HT-29 (cell line): Measurements from ENCODE around the gene TLE3. TPM values are rescaled to one million over a fixed set of nuclear protein-coding genes. Genes with fewer than 3 reads are reported as not detected.

Source experiments
- DNase-seq: peaks from one replicate; pipeline ENCODE4 v3.0.0-alpha.2; 2015; ENCODE audit warnings: low spot score
- total RNA-seq: library from RNA; depleted of rRNA; stranded (reverse); fragments of >200 nt; shearing (Covaris generic); gene quantifications from 2 replicates; pipeline ENCODE4 v1.2.3, GENCODE V29; 2014

Gene TLE3
- total RNA-seq, 1 experiment from 2014 or later = 77.6 TPM

DNA sequence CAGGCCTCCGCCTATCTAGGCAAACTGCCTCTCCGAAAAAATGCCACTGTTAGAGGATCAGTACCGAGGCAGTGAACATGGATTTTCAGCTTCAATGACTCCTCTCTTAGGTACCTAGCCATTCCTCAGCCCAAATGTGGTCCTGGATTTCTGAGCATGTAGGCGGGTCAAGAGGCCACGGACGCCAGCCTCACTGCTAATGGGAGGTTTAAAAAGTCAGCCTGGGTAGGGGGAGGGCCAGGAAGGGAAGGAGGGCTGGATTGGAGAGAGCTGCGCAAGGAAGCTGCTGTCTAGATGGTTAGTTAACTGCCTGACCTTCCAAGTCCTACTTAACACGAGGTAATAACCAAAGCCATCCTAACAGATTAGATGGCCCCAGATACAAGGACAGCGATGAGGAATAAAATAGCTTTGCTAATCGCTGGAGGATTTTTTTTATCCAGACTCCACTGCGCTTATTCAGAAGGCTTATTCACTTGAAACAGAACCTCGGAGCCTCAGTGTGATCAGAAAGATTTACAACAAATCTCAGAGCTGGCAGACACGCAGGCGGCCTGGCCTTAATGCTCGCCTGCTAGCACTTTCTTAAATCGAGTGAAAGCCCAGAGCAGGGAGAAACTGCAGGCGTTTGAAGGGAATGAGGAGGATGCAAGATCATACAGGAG is 34.3 kb downstream of the TLE3 start:
- DNase-seq = no peak

DNA sequence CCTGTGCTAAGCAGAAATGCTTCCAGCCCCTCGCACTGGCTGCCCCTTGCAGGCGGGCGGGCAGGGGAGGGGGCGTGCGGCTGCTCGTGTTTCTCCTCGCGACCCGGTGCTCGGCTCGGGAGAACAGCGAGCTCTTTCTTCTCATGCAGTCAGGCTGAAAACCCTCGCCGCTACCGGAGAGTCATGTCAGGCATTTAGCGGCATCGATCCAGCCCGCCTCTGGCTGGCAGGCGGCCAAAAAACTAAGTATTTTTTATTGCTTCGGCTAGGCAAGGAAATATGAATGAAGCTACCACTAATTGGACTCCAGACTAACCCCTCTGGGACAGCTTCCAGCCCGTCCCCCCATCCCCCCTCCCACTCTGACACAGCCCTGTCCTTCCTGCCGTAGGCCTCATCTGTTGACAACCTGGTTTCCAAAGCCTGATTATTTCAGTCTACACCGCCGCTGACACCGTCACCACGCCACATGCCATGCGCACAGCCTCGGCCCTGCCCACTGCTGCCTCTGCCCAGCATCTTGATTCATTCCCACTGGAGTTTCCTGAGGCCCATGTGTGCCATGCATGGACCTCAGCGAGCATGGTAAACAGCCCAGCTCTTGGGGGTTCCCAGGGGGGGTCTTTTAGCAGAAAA is 35.3 kb downstream of the TLE3 start:
- peak; percentile 96 for DNase-seq

DNA sequence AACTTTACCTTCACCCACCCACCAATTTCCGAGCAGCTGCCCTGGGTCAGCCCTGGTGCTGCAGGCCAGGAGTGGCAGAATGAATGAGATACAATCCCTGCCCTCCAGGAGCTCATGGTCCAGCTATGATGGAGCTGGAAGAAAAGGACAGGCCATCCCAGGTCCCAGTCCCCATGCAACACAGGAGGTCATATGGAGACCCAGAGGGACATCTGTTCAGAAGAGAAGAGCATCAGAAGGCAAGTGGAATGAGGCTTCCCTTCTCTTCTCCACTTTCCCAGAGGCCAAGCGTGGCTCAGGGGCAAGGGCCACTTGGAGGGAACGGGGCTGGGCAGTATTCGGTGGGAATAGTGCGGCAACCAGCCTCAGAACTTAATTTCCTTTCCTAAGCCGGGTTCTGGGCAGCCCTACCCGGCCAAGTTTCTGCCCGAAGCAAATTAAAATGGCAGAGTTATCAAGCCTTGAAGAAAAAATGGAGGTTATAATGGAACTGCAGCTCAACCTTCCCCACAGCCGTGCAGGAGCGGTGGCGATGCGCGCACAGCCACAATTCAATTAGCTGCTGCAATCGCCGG is 35.9 kb downstream of the TLE3 start:
- no peak for DNase-seq

DNA sequence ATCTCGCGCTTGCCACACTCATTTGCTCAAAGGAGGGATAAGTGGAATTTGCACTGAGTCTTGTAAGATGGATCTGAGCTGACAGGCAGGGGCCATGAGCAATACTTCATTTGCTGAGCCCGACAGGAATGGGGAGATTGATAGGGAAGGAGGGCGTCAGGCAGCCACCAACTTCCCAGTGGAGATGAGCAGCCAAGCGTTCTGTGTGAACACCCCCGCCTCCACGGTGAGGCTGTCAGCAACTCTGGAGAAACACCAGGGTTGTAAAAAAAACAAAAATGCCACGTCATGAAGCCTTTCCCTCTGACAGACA is 36.8 kb downstream of the TLE3 start:
- no peak for DNase-seq

DNA sequence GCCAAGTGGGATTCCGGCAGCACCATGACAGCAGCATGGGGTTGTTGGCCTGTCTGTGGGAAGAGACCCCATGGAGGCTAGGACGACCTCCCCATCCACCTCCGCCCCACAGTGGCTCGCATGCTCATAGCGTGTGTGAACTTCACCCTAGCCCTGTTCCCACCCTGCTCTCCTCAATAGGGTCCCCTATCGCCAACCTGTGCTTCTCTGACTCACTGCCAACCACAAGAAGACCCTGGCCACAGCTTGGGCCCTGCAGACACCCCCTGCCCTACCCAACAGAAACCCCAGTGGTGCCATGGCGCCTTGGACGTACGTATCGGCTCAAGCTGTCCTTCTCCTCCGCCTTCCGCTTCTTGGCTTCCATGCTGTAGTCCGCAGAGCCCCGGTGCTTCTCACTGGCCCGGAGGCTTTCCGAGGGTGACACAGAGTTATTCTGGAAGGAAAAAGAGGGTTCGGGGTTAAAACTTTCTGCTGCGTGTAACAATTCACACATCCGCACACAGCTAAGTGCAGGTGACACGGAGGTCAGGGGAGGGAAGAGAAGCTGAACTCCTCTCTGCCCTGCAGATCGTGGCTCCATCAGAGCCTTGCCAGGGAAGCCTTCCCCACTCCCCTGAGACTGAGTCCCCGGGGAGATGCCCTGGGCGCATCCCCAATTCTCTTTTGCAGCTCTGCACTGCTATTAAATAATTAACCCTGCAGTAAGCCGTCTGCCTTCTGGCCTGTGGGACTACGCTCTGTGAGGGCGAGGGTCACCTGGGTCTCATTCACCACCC is 37.3 kb downstream of the TLE3 start:
- DNase-seq = no peak

DNA sequence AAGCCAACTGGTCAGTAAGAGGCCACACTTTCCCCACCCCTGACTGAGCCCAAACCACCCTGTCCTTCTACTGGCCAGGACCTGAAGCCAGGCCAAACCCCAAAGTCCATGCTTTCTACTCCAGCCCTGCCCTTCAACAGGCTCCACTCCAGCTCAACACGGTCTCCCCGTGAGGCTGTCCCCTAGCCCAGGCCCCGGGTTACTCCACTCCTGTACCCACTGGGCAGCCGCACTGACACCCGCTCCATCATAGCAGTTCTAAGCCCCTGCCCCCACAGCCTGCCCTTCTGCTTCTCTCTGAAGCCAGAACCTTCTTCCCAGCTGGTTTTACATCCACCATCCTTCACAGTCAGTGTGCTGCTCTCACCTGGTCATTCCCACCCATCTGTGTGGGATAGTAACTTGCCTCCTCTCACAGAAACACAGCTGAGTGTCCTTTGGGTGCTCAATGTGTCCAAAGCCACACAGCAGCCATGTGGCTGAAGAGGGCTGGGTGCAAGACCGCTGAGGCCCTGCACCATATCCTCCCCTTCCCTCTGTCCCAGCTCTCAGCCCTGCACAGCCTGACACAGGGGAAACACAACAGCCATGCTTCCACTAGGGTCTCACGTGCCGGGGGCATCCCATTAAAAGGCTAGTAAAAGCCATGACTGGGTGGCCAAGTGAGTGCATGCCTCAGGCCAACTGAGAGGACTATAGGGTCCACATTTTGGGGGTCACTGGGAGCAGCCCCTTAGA is 38.1 kb downstream of the TLE3 start:
- no peak for DNase-seq

DNA sequence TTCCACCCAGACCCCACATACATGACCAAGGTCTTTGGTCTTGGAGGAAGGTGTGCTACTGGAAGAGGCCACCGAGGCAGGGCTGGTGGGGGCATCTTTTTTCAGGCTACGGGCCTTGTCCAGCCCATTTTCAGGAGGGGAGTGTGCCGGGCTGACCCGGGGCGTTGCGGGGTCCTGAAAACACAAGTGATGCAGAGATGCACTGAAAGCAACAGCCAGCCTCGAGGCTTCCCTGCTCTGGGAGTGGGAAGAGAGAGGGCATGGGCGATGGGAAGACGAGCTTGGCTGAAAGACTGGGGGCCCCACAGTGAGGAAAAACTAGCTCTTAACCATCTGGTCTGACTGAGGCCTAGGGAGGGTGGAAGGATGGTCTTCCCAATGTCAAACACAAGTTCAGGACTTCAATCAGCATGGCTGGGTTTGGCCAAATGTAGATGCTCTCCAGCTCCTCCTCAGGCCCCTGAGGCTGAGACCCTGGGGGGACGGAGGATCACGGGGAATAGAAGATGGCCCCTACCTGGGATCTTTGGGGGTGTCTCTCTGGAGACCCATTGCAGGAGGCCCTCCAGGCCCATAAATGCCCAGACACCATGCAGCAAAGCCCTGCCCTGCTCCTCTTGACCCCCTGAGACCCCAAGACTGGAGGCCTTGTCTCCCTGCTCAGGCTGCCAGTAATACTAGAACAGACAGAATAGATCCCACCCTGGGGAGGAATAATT is 38.9 kb downstream of the TLE3 start:
- no peak for DNase-seq

DNA sequence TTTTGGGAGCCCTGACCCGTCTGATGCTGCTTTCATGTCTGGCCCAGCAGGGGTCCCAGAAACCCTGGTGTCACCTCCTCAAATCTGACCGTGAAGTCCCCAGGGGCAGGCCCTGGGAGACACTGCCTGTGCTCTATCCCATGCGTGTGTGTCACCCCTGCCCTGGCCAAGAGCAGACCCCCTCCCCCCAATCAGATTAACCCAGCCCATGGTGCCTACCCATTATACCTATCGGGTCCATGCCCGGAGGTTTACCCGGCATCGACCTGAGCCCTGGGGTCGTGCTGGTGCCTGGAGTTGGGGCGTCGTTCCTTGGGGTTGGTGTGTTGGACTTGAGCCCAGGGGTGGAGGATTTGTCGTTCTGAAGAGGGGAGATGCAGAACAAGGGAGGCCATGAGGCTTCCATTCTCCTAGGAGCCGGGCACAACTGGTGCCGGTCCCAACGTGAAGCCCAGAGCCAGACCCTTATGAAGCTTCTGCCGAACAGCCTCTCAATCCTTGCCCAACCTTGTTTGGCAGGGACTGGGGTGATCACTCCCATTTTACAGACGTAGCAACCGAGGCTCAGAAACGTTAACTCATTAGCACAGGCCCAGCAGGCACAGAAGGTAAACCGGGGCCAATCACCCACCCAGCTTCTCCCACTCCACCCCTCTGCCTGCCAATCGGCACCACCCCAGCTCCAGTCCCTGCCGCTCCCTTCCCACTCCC is 39.6 kb downstream of the TLE3 start:
- no peak for DNase-seq

DNA sequence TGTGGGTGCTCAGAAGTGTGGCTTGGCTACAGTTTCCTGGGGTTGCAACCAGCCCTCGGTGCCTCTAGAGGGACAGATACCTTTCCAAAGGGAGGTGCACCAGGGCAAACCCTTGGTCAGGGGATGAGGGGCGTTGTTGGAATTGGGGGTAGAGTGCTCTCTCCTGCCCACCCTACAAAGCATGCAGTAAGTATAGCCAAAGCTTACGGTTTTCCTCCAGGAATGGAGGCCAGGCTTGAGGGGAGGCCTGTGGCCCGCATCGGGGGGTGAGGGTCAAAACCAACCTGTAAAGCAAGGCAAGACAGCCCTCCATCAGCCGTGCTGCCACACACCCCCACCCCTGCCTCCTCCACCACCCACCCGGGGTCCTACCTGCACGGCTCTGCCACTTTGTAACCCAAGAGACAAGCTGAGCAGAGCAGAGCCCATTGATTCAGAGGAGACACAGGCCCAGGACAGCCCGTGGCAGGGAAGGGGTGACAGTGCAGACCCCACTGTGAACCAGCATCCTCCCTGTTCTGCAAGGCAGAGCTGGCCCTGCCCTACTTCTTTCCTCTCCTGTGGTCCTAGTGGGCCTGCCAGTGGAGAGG is 41.5 kb downstream of the TLE3 start:
- DNase-seq = no peak

DNA sequence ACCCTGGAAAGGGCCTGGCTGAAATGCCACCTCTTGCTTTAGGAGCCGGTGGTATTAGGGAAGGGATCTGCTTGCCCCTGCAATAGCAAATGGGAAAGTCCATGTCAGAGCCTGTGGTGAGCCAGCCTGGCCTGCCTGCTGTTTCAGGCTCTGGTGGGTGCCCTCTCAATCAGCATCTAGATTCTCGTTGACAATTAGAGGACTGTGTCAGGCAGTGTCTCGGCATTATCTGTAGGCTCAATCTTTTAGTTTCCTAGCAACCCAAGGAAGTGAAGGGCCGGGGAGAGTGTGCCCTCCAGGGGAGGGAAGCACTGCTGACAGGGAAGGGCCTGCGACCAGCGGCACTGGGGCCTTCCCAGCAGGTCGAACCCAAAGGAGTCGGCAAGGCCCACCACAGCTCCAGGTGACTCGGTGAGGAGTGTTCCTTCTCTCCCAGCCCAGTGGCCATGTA is 42.1 kb downstream of the TLE3 start:
- peak; percentile 34 for DNase-seq

DNA sequence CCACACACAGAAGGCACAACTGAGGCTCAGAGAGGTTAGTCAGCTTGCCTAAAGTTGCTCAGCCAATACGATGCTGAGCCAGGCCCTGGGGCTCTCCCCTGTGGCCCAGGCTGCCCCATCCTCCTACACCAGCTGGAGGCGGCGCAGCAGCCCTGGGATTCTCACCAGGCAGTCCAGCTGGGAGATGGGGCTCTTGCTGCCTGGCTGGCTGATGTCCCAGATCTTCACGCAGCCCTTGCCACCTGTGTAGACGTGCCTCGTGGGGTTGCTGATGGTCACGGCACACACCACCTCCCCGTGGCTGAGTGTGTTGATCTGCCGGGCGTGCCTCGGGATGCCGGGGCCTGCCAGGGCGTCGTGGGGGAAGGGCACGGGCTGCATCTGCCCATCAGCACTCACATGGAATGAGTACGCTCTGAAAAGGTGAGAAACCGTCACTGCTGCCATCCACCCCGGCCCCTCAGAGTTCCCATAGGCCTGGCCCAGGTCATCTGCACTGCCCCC is 42.8 kb downstream of the TLE3 start:
- no peak for DNase-seq

DNA sequence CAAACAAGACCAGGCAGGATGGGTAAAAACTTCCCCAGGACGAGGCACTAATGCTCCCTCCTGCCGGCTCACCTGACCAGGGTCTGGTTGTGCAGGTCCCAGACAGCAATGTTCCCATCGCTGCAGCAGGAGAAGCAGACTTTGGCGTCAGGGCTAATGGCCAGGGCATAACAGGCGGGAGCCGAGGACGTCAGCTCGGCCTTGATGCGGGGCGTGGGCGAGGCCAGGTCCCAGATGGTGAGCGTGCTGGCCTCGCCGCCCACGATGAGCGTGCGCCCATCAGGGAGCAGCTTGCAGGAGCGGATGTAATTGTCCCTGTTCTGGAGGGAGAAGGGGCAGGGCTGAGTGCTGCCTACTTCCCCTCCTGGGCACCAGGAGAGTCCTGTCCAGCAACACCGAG is 43.4 kb downstream of the TLE3 start:
- DNase-seq = no peak

DNA sequence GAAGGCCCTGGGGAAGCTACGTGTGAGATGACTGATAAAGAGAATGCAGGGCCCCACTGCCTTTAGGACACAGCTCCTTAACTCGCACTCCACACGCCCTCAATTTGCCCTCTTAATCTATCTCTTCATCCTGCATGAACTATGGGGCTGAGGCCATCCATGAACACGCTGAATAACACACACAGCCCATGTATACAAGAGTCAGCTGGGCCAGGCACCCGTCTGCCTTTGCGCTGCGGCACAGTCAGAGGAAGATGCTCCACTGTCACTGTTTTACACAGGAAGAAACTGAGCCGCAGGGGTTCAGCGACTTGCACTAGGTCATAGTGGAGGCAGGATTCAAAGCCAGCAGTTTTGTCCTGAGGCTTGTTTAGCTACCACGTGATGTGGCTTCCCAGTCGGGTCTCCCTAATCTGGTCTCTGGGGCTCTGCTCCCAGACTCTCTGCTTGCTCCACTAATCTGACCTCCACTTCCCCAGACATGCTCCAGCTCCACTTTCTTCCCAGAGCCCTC is 43.9 kb downstream of the TLE3 start:
- DNase-seq = no peak

DNA sequence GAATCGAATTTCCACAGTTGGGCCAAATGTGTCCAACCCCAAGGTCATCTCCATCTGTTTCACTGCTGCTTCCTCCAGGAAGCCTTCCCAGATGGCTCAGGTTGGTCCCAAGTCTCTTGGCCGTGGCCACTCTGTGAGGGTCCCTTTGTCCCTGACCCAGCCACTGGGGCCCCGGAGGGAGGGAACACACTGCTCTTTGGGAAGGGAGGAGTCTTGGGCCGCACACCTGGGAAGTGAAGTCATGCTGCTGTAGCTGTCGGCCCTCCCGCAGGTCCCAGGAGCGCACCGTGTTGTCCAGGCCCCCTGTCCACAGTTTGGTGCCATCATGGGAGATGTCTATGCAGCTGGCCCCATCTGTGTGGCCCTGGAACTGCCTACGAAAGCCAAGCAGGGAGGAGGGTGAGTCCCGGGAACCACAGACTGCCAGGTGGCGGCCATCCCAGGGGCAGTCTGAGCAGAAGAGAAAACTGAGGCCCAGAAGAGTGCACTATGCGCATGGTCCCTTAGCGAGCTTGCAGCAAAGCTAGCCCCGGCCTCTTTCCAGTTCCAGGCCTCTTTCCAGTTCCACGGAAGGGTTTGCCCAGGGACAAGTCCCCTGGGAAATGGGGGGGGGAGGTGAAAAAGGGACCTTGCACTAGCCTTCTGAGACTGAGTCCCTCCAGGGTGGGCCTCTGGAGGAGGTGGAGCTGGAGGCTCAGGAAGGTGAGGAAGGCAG is 44.6 kb downstream of the TLE3 start:
- no peak for DNase-seq

DNA sequence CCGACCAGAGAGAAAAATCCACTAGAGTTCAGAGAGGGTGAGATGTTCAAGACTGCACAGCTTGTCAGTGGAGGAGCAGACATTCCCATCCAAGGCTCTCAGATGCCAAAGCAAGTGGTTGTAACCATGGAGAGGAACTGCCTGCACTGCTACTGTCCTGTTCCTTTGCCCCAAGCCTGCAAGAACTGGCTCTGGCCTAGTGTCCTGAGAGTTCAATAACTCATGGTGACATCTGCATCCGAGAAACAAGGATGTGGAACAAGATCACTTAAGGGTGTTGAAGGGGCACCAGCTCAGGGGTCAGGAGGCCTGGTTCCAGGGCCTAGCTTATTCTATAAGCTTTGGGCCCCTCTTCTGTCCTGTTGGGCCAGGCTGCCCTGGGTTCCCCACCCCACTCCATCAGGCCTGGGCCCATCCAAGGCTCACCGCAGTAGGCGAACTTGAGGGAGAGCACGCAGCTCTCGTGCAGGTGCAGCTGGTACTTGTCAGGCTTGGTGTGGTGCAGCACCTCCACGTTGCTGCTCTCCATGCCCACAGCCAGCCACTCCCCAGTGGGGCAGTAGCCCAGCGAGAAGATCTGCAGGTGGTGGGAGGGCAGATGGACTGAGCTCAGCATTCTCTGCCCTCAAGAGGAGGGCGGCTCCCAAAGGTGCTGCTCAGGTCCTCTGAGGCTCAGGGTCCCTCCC is 45.6 kb downstream of the TLE3 start:
- no peak for DNase-seq

DNA sequence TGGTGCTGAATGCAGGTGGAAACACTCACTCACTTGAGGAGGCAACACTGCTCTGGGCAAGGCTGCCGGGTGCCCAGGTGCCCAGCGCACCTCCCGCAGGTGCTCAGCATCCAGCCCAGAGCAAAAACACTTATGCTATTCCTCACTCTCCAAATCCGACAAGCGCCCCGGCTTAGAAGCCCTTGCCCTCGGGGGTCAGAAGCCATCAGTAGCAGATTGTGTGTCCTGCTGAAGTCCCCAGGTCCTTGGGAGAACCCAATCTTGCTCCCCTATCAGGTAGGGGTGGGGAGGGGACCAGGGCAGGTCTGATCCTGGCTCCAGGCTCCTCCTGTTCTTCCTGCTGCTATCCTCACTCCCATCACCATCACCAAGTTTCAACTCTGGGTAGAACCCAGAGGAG is 46.7 kb downstream of the TLE3 start:
- no peak for DNase-seq

DNA sequence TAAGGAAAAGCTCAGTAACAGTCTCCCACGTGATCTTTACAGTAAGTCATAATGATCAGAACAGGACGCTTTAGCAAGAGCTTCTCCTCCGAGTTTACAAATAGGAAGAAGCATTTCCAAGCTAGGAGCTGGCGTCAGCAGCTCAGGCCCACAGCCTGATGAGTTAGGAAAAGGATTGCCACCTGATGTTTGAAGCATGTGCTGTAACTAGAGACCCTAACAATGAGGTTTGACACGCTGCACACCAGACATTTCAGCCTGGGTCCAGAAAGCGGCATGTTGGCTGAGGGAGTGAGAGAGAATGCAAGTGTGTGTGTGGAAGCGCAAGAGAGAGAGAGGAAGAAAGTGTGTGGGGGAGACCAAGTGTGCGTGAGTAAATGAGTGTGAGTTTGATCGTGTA is 47.3 kb downstream of the TLE3 start:
- DNase-seq = no peak

DNA sequence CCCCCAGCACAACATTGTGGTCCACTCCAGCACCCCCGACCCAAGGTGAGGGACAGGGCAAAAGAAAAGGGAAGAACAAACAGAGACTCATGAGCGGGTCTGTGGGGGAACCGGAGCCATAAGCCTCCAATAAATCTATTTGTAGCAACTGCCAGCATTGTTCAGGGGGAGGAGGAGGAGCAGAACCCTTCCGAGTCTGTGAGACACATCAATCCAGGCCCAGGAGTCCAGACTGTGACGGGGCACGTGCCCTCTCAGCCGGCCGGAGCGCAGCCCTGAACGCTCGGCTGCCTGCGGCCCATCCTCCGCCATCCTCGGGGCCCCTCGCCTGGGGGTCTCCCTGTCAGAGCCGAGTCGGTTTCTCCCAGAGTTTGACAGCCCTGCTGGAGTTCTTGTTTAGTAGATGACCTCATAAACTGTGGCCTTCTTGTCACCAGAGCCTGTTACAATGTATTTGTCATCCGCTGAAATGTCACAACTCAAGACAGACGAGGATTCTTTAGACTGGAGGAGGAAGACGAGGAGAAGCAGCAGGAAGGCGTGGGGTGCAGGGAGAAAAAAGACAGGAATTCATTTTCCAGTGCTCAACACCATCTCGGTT is 47.9 kb downstream of the TLE3 start:
- DNase-seq = no peak
